Measurements from ENCODE around the gene LRRK1.

Gene LRRK1

GRCh38 chr15:100879061-100879463, 40.1 kb upstream of the LRRK1 start:
- no peak for FAIRE-seq
- TF ChIP-seq POLR2AphosphoS5 (IDR thresholded peaks at IDR 0.05; ENCODE audit: low read depth, low read length) (no peak), POU2F2 (IDR thresholded peaks at IDR 0.05; ENCODE audit: low read depth, low read length) (no peak), TAF1 (IDR thresholded peaks at IDR 0.05; ENCODE audit: low read depth, low read length) (no peak), PAX5 (IDR thresholded peaks at IDR 0.05; ENCODE audit: insufficient read depth, low read length, severe bottlenecking) (no peak)
- peak; percentile 39 for DNase-seq (ENCODE audit: insufficient read length, low spot score)

GRCh38 chr15:100879464-100880138, 39.6 kb upstream of the LRRK1 start, which contains the start of gene ALDH1A3:
TSS of gene ALDH1A3 (plus strand) at chr15:100879831. CDS start at chr15:100879908, 77 bp downstream.
- no peak for TF ChIP-seq POU2F2 (IDR thresholded peaks at IDR 0.05; ENCODE audit: low read depth, low read length)
- no peak for TF ChIP-seq SPI1 (IDR thresholded peaks at IDR 0.05; ENCODE audit: low read depth, low read length)
- no peak for TF ChIP-seq TAF1 (IDR thresholded peaks at IDR 0.05; ENCODE audit: low read depth, low read length)
- no peak for TF ChIP-seq POLR2AphosphoS5 (IDR thresholded peaks at IDR 0.05; ENCODE audit: low read depth, low read length)
- no peak for TF ChIP-seq PAX5 (IDR thresholded peaks at IDR 0.05; ENCODE audit: insufficient read depth, low read length, severe bottlenecking)
- TF ChIP-seq POLR2A (IDR thresholded peaks at IDR 0.05; ENCODE audit: low read depth, low read length) = no peak
- DNase-seq (ENCODE audit: insufficient read length, low spot score) = peak; percentile 50
- no peak for FAIRE-seq

GRCh38 chr15:100880139-100880896, 38.8 kb upstream of the LRRK1 start:
- no peak for FAIRE-seq
- TF ChIP-seq SPI1 (IDR thresholded peaks at IDR 0.05; ENCODE audit: low read depth, low read length) (no peak), POLR2A (IDR thresholded peaks at IDR 0.05; ENCODE audit: low read depth, low read length) (no peak), POLR2AphosphoS5 (IDR thresholded peaks at IDR 0.05; ENCODE audit: low read depth, low read length) (no peak), PAX5 (IDR thresholded peaks at IDR 0.05; ENCODE audit: insufficient read depth, low read length, severe bottlenecking) (no peak), TAF1 (IDR thresholded peaks at IDR 0.05; ENCODE audit: low read depth, low read length) (no peak), POU2F2 (IDR thresholded peaks at IDR 0.05; ENCODE audit: low read depth, low read length) (no peak)
- no peak for DNase-seq (ENCODE audit: insufficient read length, low spot score)

- TF ChIP-seq TAF1 (IDR thresholded peaks at IDR 0.05; ENCODE audit: low read depth, low read length) = no peak
- no peak for TF ChIP-seq POLR2A (IDR thresholded peaks at IDR 0.05; ENCODE audit: low read depth, low read length)
- TF ChIP-seq POLR2AphosphoS5 (IDR thresholded peaks at IDR 0.05; ENCODE audit: low read depth, low read length) = no peak
- TF ChIP-seq SPI1 (IDR thresholded peaks at IDR 0.05; ENCODE audit: low read depth, low read length) = no peak
- no peak for TF ChIP-seq PAX5 (IDR thresholded peaks at IDR 0.05; ENCODE audit: insufficient read depth, low read length, severe bottlenecking)
- TF ChIP-seq POU2F2 (IDR thresholded peaks at IDR 0.05; ENCODE audit: low read depth, low read length) = no peak
- no peak for FAIRE-seq
Measured at GRCh38 chr15:100880897-100881242, 38.3 kb upstream of the LRRK1 start.

GRCh38 chr15:100881573-100882336, 37.4 kb upstream of the LRRK1 start:
- TF ChIP-seq POLR2AphosphoS5 (IDR thresholded peaks at IDR 0.05; ENCODE audit: low read depth, low read length) (no peak), SPI1 (IDR thresholded peaks at IDR 0.05; ENCODE audit: low read depth, low read length) (no peak), POLR2A (IDR thresholded peaks at IDR 0.05; ENCODE audit: low read depth, low read length) (no peak), PAX5 (IDR thresholded peaks at IDR 0.05; ENCODE audit: insufficient read depth, low read length, severe bottlenecking) (no peak), POU2F2 (IDR thresholded peaks at IDR 0.05; ENCODE audit: low read depth, low read length) (no peak), TAF1 (IDR thresholded peaks at IDR 0.05; ENCODE audit: low read depth, low read length) (no peak)
- DNase-seq (ENCODE audit: insufficient read length, low spot score) (no peak), FAIRE-seq (no peak)

More at GRCh38 chr15:100880897-100881242, 38.3 kb upstream of the LRRK1 start:
- DNase-seq (ENCODE audit: insufficient read length, low spot score) = no peak

DNA sequence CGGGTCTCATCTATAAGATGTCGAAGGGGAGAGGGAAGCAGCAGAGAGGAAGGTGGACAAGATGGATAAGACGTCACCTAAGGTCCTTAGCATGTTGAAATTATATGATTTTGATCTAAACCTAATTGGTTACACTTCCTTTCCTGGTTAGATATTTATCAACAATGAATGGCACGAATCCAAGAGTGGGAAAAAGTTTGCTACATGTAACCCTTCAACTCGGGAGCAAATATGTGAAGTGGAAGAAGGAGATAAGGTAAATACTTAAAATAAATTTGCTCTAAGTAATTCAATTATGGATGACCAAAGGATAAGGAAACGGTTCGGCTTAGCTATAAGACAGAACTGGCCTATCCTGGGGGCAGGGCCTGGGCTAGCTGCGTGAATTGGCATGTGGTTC, 34.0 kb upstream of the LRRK1 start:
- DNase-seq (ENCODE audit: insufficient read length, low spot score) = no peak
- TF ChIP-seq POU2F2 (IDR thresholded peaks at IDR 0.05; ENCODE audit: low read depth, low read length) (no peak), TAF1 (IDR thresholded peaks at IDR 0.05; ENCODE audit: low read depth, low read length) (no peak), PAX5 (IDR thresholded peaks at IDR 0.05; ENCODE audit: insufficient read depth, low read length, severe bottlenecking) (no peak)
- FAIRE-seq = no peak

GRCh38 chr15:100885811-100886210, 33.3 kb upstream of the LRRK1 start:
- DNase-seq (ENCODE audit: insufficient read length, low spot score) (no peak), FAIRE-seq (no peak)
- TF ChIP-seq PAX5 (IDR thresholded peaks at IDR 0.05; ENCODE audit: insufficient read depth, low read length, severe bottlenecking) = no peak
- no peak for TF ChIP-seq TAF1 (IDR thresholded peaks at IDR 0.05; ENCODE audit: low read depth, low read length)
- TF ChIP-seq POU2F2 (IDR thresholded peaks at IDR 0.05; ENCODE audit: low read depth, low read length) = no peak
- TF ChIP-seq POLR2A (IDR thresholded peaks at IDR 0.05; ENCODE audit: low read depth, low read length) = no peak
- TF ChIP-seq SPI1 (IDR thresholded peaks at IDR 0.05; ENCODE audit: low read depth, low read length) = no peak

GRCh38 chr15:100887211-100887913, 31.8 kb upstream of the LRRK1 start:
- TF ChIP-seq PAX5 (IDR thresholded peaks at IDR 0.05; ENCODE audit: insufficient read depth, low read length, severe bottlenecking) (no peak), TAF1 (IDR thresholded peaks at IDR 0.05; ENCODE audit: low read depth, low read length) (no peak), POLR2AphosphoS5 (IDR thresholded peaks at IDR 0.05; ENCODE audit: low read depth, low read length) (no peak), SPI1 (IDR thresholded peaks at IDR 0.05; ENCODE audit: low read depth, low read length) (no peak), POU2F2 (IDR thresholded peaks at IDR 0.05; ENCODE audit: low read depth, low read length) (no peak), POLR2A (IDR thresholded peaks at IDR 0.05; ENCODE audit: low read depth, low read length) (no peak)

More at GRCh38 chr15:100887211-100887913, 31.8 kb upstream of the LRRK1 start:
- FAIRE-seq (no peak), DNase-seq (ENCODE audit: insufficient read length, low spot score) (no peak)

All from GM12891 (cell line).